Measurements from ENCODE around the gene FGFRL1.

FGFRL1 gene

GRCh38 chr4:984336-985054 lies 26.9 kb upstream of the FGFRL1 start:
- no peak overlapping the region for H3K27ac ChIP-seq (ENCODE audit: low read depth, low read length, poor library complexity, severe bottlenecking)
- no peak overlapping the region for H3K9ac ChIP-seq (ENCODE audit: low read length)
- no peak for TF ChIP-seq EZH2 (IDR thresholded peaks at IDR 0.05; ENCODE audit: borderline replicate concordance, low read length)
- no peak for TF ChIP-seq CTCF (IDR thresholded peaks at IDR 0.05; ENCODE audit: low read length)
- no peaks in the 10 kb centered on the region for H3K36me3 ChIP-seq (ENCODE audit: insufficient read depth, low read length)
- H3F3A ChIP-seq (ENCODE audit: insufficient read depth, low read length): no peaks in the 10 kb centered on the region
- H3K27me3 ChIP-seq (ENCODE audit: insufficient read depth, low read length): no peaks in the 10 kb centered on the region
- H4K20me1 ChIP-seq (ENCODE audit: insufficient read depth, low read length): no peaks in the 10 kb centered on the region
- no peak overlapping the region for H2AFZ ChIP-seq (ENCODE audit: low read length)
- no peaks in the 10 kb centered on the region for H3K79me2 ChIP-seq (ENCODE audit: insufficient read depth, low read length)
- H3K4me2 ChIP-seq (ENCODE audit: low read length): no peak overlapping the region
- no peak overlapping the region for H3K4me3 ChIP-seq (ENCODE audit: low read depth, low read length, poor library complexity, severe bottlenecking)
- no peaks in the 10 kb centered on the region for H3K9me2 ChIP-seq (ENCODE audit: low read depth, low read length)
- peaks cover 19% of the 10 kb centered on the region for H3K4me1 ChIP-seq (ENCODE audit: insufficient read depth, low read length, severe bottlenecking)
- no peaks in the 10 kb centered on the region for H3K9me3 ChIP-seq (ENCODE audit: low read length)

DNA sequence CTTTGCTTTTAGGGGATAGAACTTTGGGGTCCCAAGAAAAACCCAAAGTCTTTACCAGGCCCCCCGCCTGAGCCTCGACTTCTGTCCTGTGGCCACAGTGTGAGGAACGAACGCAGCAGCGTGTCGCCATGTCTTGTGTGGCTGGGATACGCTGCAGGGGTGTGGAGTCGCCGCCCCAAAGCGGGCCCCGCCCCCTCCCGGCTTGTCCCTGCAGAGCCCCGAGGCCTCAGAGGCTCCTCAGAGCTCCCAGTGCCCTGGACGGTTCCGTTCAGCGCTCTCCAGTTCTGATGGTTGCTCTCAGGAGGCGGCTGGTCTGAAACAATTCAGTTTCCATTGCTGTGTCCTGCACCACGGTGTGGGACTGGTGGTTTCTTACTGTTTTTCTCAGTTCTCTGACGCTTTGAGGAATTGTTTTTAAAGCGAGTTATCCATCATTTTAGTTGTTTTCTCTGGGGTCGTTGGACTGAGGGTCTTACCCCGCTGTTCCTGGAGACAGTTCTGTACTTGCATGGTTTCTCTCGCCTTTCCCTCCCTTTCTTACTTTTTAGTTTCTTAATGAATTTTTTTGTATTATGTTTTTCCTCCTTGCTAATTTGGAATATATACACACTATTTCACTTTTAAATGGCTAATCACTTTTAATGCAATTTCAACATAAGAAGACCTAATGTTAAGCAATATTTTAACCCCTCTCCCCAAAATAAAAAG lies 26.1 kb upstream of the FGFRL1 start:
- Histone ChIP-seq H3K9ac (ENCODE audit: low read length) (no peak overlapping the region), H3K9me3 (ENCODE audit: low read length) (no peaks in the 10 kb centered on the region), H3K4me2 (ENCODE audit: low read length) (no peak overlapping the region), H3K27ac (ENCODE audit: low read depth, low read length, poor library complexity, severe bottlenecking) (no peak overlapping the region), H3K9me2 (ENCODE audit: low read depth, low read length) (no peaks in the 10 kb centered on the region), H3K36me3 (ENCODE audit: insufficient read depth, low read length) (no peaks in the 10 kb centered on the region), H3F3A (ENCODE audit: insufficient read depth, low read length) (no peaks in the 10 kb centered on the region), H3K27me3 (ENCODE audit: insufficient read depth, low read length) (no peaks in the 10 kb centered on the region), H2AFZ (ENCODE audit: low read length) (no peak overlapping the region), H3K4me1 (ENCODE audit: insufficient read depth, low read length, severe bottlenecking) (peaks cover 19% of the 10 kb centered on the region), H4K20me1 (ENCODE audit: insufficient read depth, low read length) (no peaks in the 10 kb centered on the region), H3K4me3 (ENCODE audit: low read depth, low read length, poor library complexity, severe bottlenecking) (no peak overlapping the region), H3K79me2 (ENCODE audit: insufficient read depth, low read length) (no peaks in the 10 kb centered on the region)
- TF ChIP-seq EZH2 (IDR thresholded peaks at IDR 0.05; ENCODE audit: borderline replicate concordance, low read length): no peak
- no peak for TF ChIP-seq CTCF (IDR thresholded peaks at IDR 0.05; ENCODE audit: low read length)

GRCh38 chr4:986428-986878 lies 25.0 kb upstream of the FGFRL1 start:
- Histone ChIP-seq H3K9me2 (ENCODE audit: low read depth, low read length) (no peaks in the 10 kb centered on the region), H3F3A (ENCODE audit: insufficient read depth, low read length) (no peaks in the 10 kb centered on the region), H4K20me1 (ENCODE audit: insufficient read depth, low read length) (no peaks in the 10 kb centered on the region), H3K4me2 (ENCODE audit: low read length) (peak overlapping the region; percentile 78), H3K9me3 (ENCODE audit: low read length) (no peaks in the 10 kb centered on the region), H3K79me2 (ENCODE audit: insufficient read depth, low read length) (no peaks in the 10 kb centered on the region), H3K4me1 (ENCODE audit: insufficient read depth, low read length, severe bottlenecking) (peaks cover 19% of the 10 kb centered on the region), H3K27ac (ENCODE audit: low read depth, low read length, poor library complexity, severe bottlenecking) (no peak overlapping the region), H3K36me3 (ENCODE audit: insufficient read depth, low read length) (no peaks in the 10 kb centered on the region), H3K4me3 (ENCODE audit: low read depth, low read length, poor library complexity, severe bottlenecking) (peak overlapping the region; percentile 62), H3K9ac (ENCODE audit: low read length) (peak overlapping the region; percentile 56), H2AFZ (ENCODE audit: low read length) (no peak overlapping the region), H3K27me3 (ENCODE audit: insufficient read depth, low read length) (no peaks in the 10 kb centered on the region)
- no peak for TF ChIP-seq CTCF (IDR thresholded peaks at IDR 0.05; ENCODE audit: low read length)
- TF ChIP-seq EZH2 (IDR thresholded peaks at IDR 0.05; ENCODE audit: borderline replicate concordance, low read length): no peak

Data from OCI-LY1 (cell line).